GM21717 (cell line): Measurements from ENCODE around the gene CLEC1B.
"Not testable (repeated sequence)": the region's sequence is repeated elsewhere in the genome, so short reads cannot be mapped to it uniquely, and the experiment has no call there.

Source experiments
- ATAC-seq: cut with Tn5 transposase; IDR thresholded peaks from one replicate; pipeline ENCODE4 v1.9.1; 2021; ENCODE audit warnings: mild to moderate bottlenecking, moderate library complexity; ENCODE audit not compliant: unreplicated experiment

The CLEC1B gene

DNA sequence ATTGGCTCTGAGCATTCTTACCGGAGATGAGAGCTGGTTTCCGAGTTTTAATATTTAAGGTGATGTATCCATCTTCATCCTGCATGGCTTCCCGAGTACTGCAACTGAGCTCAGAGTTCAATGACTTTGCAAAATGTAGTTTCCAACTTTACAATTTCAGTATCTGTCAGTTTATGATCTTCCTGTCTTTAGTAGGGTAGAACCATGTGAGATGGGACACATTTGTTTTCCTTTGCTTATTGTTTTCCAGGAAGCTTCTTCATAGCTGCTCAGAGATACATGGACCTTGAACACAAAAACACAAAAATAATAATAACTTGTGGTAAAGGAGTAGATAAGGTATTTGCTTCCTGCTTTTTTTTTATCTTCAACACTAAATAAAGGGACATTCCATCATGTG is at the start of gene CLEC1B:
CLEC1B (minus strand) TSS at position 106 of the 400 bp plus-strand sequence; CDS start at position 85, 21 bp downstream.
- no peak for ATAC-seq

DNA sequence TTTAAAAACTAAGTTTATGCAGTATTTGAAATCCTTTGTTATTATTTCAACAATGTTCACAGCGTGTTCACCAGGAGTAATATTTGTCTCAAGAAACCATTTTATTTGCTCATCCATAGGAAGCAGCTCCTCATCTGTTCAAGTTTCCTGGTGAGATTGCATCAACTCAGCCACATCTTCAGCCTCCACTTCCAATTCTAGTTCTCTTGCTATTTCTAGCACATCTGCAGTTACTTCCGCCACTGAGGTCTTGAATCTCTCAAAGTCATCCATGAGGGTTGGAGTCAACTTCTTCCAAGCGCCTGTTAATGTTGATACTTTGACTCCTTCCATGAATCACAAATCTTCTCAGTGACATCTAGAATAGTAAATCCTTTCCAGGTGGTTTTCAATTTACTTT is 49.6 kb upstream of the CLEC1B start:
- ATAC-seq = no peak

DNA sequence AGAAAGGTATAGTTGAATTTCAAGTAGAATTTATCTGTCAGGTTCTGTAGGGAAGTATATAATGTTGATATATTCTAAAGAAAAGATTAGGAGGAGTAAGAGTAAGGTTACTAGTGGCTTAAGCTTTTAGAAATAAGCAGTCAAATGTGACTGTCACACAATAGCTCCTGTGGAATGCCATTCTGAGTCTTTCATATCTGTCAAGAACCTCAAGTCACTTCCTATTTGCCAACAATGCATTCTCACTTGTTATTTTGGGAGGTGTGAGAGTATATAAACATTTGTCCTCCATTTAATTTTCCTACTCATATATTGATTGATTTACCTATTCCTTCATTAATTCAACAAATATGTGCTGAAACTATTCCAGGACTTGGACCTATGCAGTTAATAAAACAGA is 43.2 kb upstream of the CLEC1B start:
- ATAC-seq = no peak

DNA sequence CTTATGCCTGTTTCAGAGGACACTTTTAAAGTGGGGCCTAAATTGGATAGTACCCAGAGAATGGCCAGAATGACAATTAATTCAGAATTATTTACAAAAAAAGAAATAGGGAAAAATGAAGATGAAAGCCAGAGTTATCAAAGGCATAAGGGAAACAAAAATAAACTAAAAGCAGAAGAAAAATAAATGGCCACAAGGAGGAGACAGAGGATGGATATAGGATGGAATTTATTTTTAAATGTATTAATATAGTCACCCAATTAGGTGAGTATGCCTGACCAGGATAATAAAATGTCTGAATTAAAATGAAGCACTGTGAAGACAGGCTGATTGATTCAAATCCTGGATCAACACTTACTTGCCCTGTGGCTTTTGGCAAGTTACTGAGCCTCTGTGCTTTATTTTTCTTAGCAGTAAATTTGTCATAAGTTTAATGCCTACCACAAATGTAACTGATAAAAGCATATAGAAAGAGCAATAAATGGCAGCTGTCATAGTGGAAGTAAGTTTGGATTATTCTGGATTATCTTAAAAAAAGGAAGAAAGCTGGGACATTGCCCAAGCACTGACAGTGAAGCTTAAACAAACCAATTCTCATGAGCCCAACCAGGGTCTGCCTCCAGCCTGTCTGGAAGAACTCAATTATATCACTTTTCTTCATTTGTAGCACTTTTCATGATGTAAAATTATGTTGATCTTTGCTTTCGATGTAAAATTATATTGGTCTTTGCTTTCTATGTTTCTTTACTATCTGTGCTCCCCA is 35.0 kb upstream of the CLEC1B start:
- no peak for ATAC-seq

DNA sequence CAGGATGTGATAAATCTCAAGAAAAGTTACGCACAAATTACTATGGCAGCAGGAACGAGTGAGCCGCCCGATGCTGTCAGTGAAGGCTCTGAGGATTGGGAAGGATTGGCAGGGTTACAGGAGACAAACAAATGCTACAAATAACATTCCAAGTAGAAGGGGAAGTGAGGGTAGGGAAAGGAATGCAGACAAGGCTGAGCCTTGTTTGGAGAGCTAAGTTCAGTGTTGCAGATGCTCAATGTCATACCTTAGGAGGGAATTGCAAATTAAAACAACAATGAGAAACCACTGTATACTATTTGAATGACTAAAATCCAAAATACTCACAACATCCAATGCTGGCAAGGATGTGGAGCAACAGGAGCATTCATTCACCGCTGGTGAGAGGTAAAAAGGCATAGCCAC is 32.9 kb upstream of the CLEC1B start:
- no peak for ATAC-seq

DNA sequence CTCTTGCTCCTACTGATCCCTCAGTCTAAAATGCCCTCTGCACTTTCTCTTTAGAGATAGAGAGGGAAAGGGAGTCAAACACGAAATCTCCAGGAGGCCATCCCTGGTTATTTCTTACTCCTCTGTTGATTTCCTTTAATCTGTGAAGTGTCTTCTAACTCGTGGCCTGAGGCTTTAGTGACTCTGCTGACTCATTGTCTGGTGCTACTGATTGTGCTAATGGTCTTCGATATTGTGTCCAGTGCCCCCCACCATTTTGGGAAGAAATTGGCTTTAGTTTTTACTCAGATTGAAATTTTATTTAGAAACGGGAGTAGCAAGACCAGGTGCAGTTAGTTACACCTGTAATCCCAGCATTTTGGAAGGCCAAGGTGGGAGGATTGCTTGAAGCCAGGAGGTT is 32.4 kb upstream of the CLEC1B start:
- no peak for ATAC-seq

DNA sequence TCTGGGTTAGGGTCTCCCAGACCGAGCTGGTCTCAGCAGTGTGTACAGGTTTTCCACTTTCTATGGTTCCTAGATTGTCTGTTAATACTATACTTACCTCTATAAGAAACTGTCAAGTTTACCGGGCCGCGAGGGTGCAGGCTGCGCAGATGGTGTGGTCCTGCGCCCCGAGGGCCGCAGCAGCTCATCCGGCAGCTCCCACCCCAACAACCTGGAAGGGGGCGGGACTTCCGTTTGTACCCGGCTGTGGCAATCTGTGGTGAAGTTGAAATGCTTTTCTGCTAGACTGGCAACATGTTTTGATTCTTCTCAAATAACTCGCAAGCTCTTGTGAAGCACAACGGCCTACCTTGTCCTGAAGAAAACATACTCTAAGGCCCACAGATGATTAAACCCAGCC is 31.5 kb upstream of the CLEC1B start, which contains the start of gene CLEC9A:
CLEC9A (plus strand) TSS at position 237 of the 400 bp plus-strand sequence. CDS start 22,006 bp downstream, outside the sequence.
- ATAC-seq = no peak

DNA sequence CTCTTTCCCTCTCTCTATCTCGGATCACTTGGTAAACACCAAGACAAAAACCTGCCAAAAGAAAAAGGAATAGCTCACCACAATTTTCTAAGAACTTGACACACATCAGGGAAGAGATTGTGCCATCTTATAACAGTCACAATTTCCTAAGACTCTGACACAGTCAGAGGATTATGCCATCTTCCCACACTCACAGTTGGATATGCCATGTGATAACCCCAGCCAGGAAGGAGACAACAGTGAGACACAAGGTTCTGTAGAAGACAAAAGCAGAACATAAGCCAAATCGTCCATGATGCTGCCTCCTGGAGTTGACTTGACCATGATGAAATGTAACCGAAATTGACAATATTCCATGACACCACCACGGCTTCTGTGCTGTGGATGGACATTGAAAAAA is 28.8 kb upstream of the CLEC1B start:
- no peak for ATAC-seq

DNA sequence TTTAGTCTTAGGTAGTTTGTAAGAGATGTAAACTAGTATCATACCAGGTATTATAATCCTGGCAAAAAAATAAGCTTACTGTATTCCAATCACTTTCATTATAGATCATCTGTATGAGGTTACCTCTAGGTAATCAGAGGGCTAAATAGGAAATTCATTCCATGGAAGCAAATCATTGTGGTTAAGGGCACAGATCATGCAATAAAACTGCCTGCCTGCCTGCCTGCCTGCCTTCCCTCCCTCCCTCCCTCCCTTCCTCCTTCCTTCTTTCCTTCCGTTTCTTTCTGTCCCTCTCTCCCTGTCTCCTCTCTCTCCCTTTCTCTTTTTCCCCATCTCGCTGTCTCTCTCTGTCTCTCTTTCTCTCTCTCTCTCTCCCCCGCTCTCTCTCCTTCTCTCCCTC is 28.4 kb upstream of the CLEC1B start:
- no peak for ATAC-seq

DNA sequence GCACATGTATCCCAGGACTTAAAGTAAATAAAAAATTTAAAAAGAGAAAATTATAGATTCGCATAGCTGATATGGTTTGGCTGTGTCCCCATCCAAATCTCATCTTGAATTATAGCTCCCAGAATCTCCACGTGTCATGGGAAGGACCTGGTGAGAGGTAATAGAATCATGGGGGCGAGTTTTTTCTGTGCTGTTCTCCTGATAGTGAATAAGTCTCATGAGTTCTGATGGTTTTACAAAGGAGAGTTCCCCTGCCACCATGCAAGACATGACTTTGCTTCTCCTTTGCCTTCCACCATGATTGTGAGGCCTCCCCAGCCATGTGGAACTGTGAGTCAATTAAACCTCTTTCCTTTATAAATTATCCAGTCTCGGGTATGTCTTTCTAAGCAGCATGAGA is 27.7 kb upstream of the CLEC1B start:
- ATAC-seq = not testable (repeated sequence)

DNA sequence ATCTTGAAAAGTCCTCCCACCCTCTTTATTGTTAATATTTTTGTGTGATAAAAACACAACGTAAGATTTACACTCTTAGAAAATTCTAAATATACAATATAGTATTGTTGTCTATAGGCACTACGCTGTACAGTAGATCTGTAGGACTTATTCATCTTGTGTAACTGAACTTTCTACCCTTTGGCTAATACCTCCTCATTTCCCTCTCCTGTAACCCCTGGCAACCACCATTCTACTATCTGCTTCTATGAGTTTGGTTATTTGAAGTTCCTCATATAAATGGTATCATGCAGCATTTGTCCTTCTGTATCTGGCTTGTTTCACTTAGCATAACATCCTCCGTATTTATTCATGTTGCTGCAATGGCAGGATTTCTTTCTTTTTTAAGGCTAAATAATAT is 26.3 kb upstream of the CLEC1B start:
- ATAC-seq = no peak

DNA sequence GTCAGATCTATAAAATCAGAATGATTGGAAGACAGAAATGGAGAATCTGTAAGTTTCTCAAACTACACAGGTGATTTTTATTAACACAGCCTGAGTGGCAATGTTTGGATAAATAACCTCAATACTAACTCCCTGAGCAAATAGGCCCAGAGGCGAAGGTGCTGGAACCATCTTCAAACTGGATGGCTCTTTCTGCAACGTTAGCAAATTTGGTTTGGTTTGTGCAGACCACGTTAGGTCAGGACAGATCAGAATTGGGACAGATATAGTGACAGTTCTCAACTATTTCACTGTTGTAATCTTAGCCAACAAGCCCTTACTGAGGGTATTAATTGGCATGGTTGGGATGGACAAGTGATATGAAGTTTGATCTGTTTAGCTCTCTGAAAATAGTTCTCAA is 22.4 kb upstream of the CLEC1B start:
- ATAC-seq = no peak

DNA sequence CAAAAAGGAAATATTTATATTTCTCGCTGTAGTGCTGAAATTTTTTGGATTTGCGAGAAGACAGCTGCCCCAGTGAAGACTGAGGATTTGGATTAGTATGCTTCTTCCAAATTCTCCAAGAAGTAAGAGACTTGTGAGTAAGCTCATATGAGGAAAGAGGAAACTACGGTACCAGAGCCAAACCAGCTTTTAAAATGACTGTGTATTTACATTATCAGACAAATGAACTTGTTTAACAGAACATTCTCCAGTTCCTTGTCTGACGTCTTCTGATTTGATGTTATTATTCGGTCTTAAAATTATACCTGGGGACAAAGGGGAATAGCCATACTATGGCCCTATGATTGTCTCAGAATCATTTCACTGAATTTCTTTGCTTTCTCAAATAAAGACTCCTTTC is 19.5 kb upstream of the CLEC1B start:
- ATAC-seq = no peak

DNA sequence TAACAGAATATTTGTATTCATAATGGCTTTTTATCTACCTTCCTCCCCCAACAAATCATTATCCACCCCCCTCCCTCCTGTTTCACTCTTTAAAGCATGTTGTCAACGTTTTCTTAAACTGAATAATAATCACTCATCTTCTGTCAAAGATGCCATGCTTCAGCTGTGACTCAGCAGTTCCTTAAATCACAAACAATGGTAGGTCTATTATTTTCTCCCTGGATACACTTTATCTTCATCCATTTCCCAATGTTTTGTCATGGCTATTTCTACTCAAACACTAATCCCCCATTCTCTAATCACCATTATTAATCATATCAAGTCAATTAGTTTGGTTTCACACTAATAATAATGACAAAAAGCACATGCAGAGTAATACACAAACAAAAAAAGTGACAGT is 18.0 kb upstream of the CLEC1B start:
- no peak for ATAC-seq

DNA sequence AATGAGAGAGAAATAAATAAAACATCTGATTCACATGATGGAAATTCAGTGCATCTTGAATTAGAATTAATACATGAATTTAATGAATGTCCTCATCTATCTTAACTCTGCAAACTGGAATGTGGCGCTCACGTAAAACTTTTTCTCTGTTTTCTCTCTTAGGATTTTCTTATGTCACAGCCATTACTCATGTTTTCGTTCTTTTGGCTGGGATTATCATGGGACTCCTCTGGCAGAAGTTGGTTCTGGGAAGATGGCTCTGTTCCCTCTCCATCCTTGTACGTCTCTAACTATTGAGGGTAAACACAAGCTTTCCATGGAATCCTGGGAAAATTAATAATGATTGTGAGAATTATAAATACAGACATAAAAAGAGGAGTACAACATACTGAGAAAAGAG is 16.5 kb upstream of the CLEC1B start:
- no peak for ATAC-seq

DNA sequence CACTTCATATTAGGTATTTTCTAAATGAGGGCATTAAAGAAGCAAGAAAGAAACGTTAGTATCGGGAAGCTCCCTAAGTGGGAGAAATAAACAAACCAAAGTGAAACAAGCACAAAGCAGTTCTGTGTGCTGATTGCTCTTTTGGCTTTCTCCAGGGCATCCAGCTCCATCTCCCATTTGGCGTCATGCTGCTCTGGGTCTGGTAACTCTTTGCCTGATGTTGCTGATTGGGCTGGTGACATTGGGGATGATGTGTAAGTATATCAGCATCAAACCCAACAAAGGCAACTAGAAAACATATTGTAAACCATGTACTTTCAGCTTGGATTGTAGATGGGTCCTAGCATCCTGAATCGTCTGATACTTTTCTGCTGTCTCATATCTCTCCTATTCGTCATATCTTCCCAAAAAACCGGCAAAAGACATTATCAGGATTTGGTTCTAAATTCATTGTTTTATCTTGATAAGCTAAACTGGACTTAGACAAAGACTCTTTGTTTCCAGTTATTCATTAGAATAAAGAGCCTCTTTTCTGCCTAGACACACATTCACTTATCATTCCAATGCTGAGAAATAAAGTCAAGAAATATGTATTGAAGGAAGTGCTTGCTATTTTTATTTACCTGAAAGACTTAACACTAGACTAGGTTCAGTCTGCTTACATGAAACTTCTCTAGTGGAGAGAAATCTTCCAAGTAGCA is 13.9 kb upstream of the CLEC1B start:
- ATAC-seq = no peak

DNA sequence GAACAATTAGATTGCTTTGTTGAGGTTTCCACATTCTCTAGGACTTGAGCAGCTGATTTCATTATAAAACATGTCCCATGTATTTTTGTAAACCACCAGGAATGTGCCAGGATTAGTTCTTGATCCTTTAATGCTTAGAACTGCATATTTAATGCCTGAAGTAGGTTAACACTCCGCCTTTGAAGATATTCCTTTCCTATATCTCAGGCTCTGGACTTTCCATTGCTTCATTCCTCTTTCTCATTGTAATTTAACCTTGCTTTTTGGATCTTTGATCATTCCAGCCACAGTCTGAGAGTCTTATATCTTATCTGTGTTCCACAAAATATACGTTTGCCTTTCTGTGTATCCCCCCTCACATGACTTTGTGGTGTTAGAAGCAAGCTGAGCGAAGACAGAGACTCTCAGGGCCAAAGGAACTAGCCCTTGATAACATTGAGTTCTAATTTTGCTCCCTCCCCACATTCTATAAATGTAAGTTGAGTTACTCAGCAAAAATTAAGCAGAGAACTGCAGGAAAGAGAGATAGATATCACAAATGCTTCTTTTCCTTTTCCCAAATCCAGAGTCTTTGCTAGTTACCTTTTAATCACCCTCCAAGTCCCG is 2.4 kb upstream of the CLEC1B start:
- no peak for ATAC-seq

DNA sequence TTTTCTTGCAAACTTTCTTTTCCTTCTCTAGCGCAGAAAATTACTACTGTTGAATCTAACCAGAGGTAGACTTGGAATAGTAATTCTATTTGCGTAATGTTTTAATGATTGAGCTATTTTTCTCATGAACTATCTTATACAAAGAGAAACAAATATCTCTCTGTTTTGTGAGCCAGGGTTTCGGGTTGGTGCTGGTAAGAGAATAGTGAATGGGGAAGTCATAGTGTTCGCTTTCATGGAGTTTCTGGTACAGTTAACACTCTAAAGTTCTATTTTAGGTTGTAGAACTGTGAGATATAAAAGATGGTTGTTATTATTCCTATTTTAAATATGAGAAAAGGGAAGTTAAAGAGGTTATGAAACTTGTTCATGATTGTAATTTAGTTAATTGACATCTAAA is 6.6 kb downstream of the CLEC1B start:
- no peak for ATAC-seq

DNA sequence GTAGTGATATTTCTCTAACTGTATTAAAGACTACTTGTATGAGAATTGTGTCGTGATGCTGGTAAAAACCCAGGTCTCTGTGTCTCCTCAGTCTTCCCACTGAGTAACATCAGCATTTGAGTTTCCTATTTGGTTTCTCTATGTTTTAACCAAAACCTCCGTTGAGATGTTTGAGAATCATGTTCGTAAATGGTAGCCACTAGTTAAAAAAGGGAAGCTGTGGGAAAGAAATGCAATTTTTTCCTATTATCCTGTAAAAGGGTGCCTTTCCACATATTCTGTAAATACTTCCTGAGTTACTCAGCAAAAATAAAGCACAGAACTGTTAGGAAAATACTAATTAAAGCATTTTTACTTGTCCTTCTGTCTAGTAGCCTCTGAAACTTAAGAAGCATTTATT is 7.0 kb downstream of the CLEC1B start:
- ATAC-seq = no peak

DNA sequence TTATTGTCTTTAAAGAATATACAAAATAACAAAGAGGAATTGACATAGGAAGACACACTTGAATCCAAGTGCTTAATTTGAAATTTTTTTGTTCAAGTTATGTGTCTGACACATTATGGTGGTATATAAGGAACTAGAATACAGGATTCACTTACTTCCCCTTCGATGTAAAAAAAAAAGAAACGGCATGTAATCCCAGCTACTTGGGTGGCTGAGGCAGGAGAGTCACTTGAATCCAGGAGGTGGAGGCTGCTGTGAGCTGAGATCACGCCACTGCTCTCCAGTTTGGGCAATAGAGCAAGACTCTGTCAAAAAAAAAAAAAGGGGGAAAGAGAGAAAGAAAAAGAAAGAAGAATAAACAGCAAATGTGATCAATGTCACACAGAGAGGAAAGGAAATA is 18.8 kb downstream of the CLEC1B start:
- ATAC-seq = no peak

DNA sequence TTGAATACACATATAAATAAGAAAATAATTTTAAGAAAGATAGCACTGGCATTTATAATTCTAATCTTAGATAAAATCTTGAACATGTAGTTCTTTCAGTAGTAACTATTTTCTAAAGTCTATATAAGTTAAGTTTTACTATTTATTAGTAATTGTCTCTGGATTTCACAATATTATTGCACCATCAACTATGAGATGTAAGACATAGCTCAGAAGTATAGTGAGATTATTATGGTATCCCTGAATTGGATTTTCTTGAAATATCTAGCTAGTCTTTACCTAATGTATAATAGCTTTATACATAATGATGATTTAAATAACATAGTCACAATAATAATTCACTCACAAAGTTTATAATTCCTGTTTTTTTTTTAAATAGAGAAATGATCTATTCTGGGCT is 21.0 kb downstream of the CLEC1B start:
- no peak for ATAC-seq

DNA sequence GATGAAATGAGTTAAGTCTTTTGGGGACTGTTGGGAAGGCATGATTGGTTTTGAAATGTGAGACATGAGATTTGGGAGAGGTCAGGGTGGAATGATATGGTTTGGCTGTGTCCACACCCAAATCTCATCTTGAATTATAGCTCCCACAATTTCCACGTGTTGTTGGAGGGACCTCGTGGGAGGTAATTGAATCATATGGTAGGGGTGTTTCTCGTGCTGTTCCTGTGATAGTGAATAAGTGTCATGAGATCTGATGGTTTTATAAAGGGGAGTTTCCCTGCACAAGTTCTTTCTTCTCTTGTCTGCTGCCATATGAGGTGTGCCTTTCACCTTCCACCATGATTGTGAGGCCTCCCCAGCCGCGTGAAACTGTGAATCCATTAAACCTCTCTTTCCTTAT is 22.3 kb downstream of the CLEC1B start:
- ATAC-seq = not testable (repeated sequence)
